Adrenal gland (tissue), 5 donors: ENCODE results near the gene KRT73.

Experiments used
- POLR2A ChIP-seq, 2 donors: fragments of 450-650 bp; IDR thresholded peaks; one replicate each; pipeline ENCODE4 v1.6.1; 2017; ENCODE audit warnings: antibody characterized with exemption in 2 of 2, mild to moderate bottlenecking in 2 of 2, moderate library complexity in 1 of 2
- TF ChIP-seq, protein P1 (sequence below), 6 experiments: fragments of 450-650 bp in 4 of 6; fragments of 200-600 bp in 2 of 6; sonication (generic) in 1 of 6; IDR thresholded peaks; 1 replicate in 5 of 6; 2 replicates in 1 of 6; pipeline versions ENCODE4 v1.5.1 to v1.8.0; 2016 to 2021; ENCODE audit warnings: antibody characterized with exemption in 6 of 6, mild to moderate bottlenecking in 2 of 6, moderate library complexity in 1 of 6
- donor health status: DM: no; HTN: no; CAD: no.

- TF ChIP-seq, protein P1, sequence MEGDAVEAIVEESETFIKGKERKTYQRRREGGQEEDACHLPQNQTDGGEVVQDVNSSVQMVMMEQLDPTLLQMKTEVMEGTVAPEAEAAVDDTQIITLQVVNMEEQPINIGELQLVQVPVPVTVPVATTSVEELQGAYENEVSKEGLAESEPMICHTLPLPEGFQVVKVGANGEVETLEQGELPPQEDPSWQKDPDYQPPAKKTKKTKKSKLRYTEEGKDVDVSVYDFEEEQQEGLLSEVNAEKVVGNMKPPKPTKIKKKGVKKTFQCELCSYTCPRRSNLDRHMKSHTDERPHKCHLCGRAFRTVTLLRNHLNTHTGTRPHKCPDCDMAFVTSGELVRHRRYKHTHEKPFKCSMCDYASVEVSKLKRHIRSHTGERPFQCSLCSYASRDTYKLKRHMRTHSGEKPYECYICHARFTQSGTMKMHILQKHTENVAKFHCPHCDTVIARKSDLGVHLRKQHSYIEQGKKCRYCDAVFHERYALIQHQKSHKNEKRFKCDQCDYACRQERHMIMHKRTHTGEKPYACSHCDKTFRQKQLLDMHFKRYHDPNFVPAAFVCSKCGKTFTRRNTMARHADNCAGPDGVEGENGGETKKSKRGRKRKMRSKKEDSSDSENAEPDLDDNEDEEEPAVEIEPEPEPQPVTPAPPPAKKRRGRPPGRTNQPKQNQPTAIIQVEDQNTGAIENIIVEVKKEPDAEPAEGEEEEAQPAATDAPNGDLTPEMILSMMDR (IDR thresholded peaks at IDR 0.05): no peak
- TF ChIP-seq POLR2A (IDR thresholded peaks at IDR 0.05): no peak
Observed at GRCh38 chr12:52617403-52617785, 965 bp downstream of the KRT73 start.
